Chondrocyte (in vitro differentiated cells): ENCODE results near the gene FAAP20. TPM values are rescaled to one million over a fixed set of nuclear protein-coding genes. Genes with fewer than 3 reads are reported as not detected.

ENCODE experiments used
- DNase-seq: peaks from one replicate; pipeline ENCODE4 v3.0.0; 2021; ENCODE audit warnings: mixed read lengths, low spot score
- H3K27ac Mint-ChIP-seq: one replicate; pipeline ENCODE4 v1.8.0; 2021; ENCODE audit warnings: mild to moderate bottlenecking, moderate library complexity, mixed read lengths; ENCODE audit not compliant: unreplicated experiment
- H3K27me3 Mint-ChIP-seq: 2 replicates; pipeline ENCODE4 v1.8.0; 2021; ENCODE audit warnings: low read depth, mixed read lengths
- H3K36me3 Mint-ChIP-seq: 2 replicates; pipeline ENCODE4 v1.8.0; 2021; ENCODE audit warnings: low read depth, mixed read lengths
- H3K4me1 Mint-ChIP-seq: 2 replicates; pipeline ENCODE4 v1.8.0; 2021; ENCODE audit warnings: low read depth, mild to moderate bottlenecking, mixed read lengths
- H3K4me3 Mint-ChIP-seq: one replicate; pipeline ENCODE4 v1.8.0; 2021; ENCODE audit warnings: mild to moderate bottlenecking, moderate library complexity, mixed read lengths; ENCODE audit not compliant: unreplicated experiment
- H3K9me3 Mint-ChIP-seq: 2 replicates; pipeline ENCODE4 v1.8.0; 2021; ENCODE audit warnings: low read depth, mixed read lengths
- CTCF ChIP-seq: fragments of 200-600 bp; sonication (generic); IDR thresholded peaks from 2 replicates; pipeline ENCODE4 v1.5.0; 2021; ENCODE audit warnings: antibody characterized with exemption, mild to moderate bottlenecking, moderate library complexity
- total RNA-seq: library from RNA; stranded (reverse); gene quantifications from 3 replicates; pipeline ENCODE4 v1.2.1, GENCODE V29; 2021

FAAP20 gene
- total RNA-seq, 1 donor from 2014 or later, result 69.2 TPM

- Mint-ChIP-seq H3K4me3 (no peak overlapping the region), H3K27me3 (no peaks in the 10 kb centered on the region), H3K4me1 (peaks cover 14% of the 10 kb centered on the region), H3K9me3 (peaks cover 5% of the 10 kb centered on the region), H3K36me3 (no peaks in the 10 kb centered on the region), H3K27ac (no peak overlapping the region)
- no peak for TF ChIP-seq CTCF
- DNase-seq, result no peak
Measured at GRCh38 chr1:2215909-2216766, 21.6 kb upstream of the FAAP20 start.

- no peak for TF ChIP-seq CTCF
- H3K9me3 Mint-ChIP-seq, result peaks cover 5% of the 10 kb centered on the region
- H3K36me3 Mint-ChIP-seq, result no peaks in the 10 kb centered on the region
- H3K27me3 Mint-ChIP-seq, result no peaks in the 10 kb centered on the region
- H3K4me1 Mint-ChIP-seq, result peaks cover 14% of the 10 kb centered on the region
- no peak for DNase-seq
- no peak overlapping the region for H3K27ac Mint-ChIP-seq
- no peak overlapping the region for H3K4me3 Mint-ChIP-seq
Measured at GRCh38 chr1:2215329-2215728, 20.8 kb upstream of the FAAP20 start.

- Mint-ChIP-seq H3K9me3 (peaks cover 5% of the 10 kb centered on the region), H3K27me3 (no peaks in the 10 kb centered on the region), H3K27ac (no peak overlapping the region), H3K4me1 (peaks cover 18% of the 10 kb centered on the region), H3K4me3 (no peak overlapping the region), H3K36me3 (no peaks in the 10 kb centered on the region)
- DNase-seq, result no peak
- no peak for TF ChIP-seq CTCF
Measured at GRCh38 chr1:2214541-2215241, 20.1 kb upstream of the FAAP20 start.

GRCh38 chr1:2213576-2214505, 19.3 kb upstream of the FAAP20 start:
- Mint-ChIP-seq H3K9me3 (peaks cover 2% of the 10 kb centered on the region), H3K4me3 (no peak overlapping the region), H3K27ac (peak overlapping the region; percentile 94), H3K27me3 (no peaks in the 10 kb centered on the region), H3K36me3 (no peaks in the 10 kb centered on the region), H3K4me1 (peaks cover 26% of the 10 kb centered on the region)
- no peak for DNase-seq
- no peak for TF ChIP-seq CTCF
